Heart right ventricle (tissue), 16 donors: ENCODE data around the gene HCRTR1. TPM values are rescaled to one million over a fixed set of nuclear protein-coding genes. Genes with fewer than 3 reads are reported as not detected.

Experiments
- ATAC-seq, 8 donors: fragments of 200-7000 bp; cut with Tn5 transposase; one replicate each; pipeline ENCODE4 v1.9.1; 2020; ENCODE audit warnings: mild to moderate bottlenecking in 8 of 8, moderate library complexity in 8 of 8, moderate number of reproducible peaks in 1 of 8
- DNase-seq, 2 donors: peaks; one replicate each; pipeline ENCODE4 v3.0.0-alpha.2; 2020
- H3K27ac ChIP-seq, 10 donors: fragments of 200-600 bp; sonication (generic) in 2 of 10; one replicate each; pipeline versions ENCODE4 v1.5.0 to v1.8.0; 2020 to 2022; ENCODE audit warnings: mild to moderate bottlenecking in 3 of 10
- H3K27me3 ChIP-seq, 7 donors: fragments of 200-600 bp; one replicate each; pipeline ENCODE4 v1.8.0; 2021 to 2022; ENCODE audit warnings: mild to moderate bottlenecking in 2 of 7
- H3K36me3 ChIP-seq, 9 donors: fragments of 200-600 bp; sonication (generic) in 1 of 9; one replicate each; pipeline versions ENCODE4 v1.5.0 to v1.8.0; 2020 to 2022; ENCODE audit warnings: mild to moderate bottlenecking in 2 of 9
- H3K4me1 ChIP-seq, 9 donors: fragments of 200-600 bp; sonication (generic) in 1 of 9; one replicate each; pipeline versions ENCODE4 v1.5.0 to v1.8.0; 2020 to 2022; ENCODE audit warnings: mild to moderate bottlenecking in 4 of 9
- H3K4me3 ChIP-seq, 10 donors: fragments of 200-600 bp; sonication (generic) in 2 of 10; one replicate each; pipeline versions ENCODE4 v1.5.0 to v1.8.0; 2020 to 2022; ENCODE audit warnings: mild to moderate bottlenecking in 7 of 10, moderate library complexity in 2 of 10
- H3K9me3 ChIP-seq, 11 donors: fragments of 200-600 bp in 10 of 11; sonication (generic) in 2 of 11; one replicate each; pipeline versions ENCODE4 v1.5.0 to v1.8.0; 2013 to 2022; ENCODE audit warnings: mild to moderate bottlenecking in 2 of 11, control low read depth in 1 of 11, moderate library complexity in 1 of 11
- CTCF ChIP-seq, 9 donors: fragments of 200-600 bp; sonication (generic) in 2 of 9; IDR thresholded peaks; one replicate each; pipeline versions ENCODE4 v1.5.0 to v1.8.0; 2021 to 2022; ENCODE audit warnings: antibody characterized with exemption in 9 of 9, mild to moderate bottlenecking in 5 of 9, moderate library complexity in 1 of 9
- whole genome bisulfite sequencing, 2 donors: extraction: QIAGEN DNeasy Blood & Tissue Kit; methylation state at CpG; one replicate each; pipeline ENCODE4 v1.1.7; 2013; ENCODE audit warnings: inconsistent platforms in 1 of 2; 5-methylcytosine and 5-hydroxymethylcytosine counted together
- intact Hi-C, 10 donors: fragments of 100-400 bp; cut with DNase I; formaldehyde crosslinking; loops; one replicate each; pipeline versions ENCODE4 v1.11.1 to v1.14.2; 2022
- polyA plus RNA-seq, 2 donors: library from polyadenylated mRNA; stranded (reverse); fragments of 200-250 nt; gene quantifications; one replicate each; pipeline ENCODE4 v1.2.3, GENCODE V29; 2013
- total RNA-seq, 10 donors: library from RNA; stranded (reverse); fragmentation: NEBNext Ultra II Directional in 3 of 10; extraction: Animal tissue kit (Norgen Biotek cat#: 25700) in 3 of 10; gene quantifications; one replicate each; pipeline versions ENCODE4 v1.2.1 to v1.2.4, GENCODE V29; 2021 to 2023
- donor health status: Arrhythmogenic right ventricular cardiomyopathy.
- donor health status: ischemic (EF 13 %, LVEDD 7.1; RV severe dilation, severe dysfunction).
- donor health status: healthy with polysubstance abuse.
- donor health status: DM: no; HTN: yes; CAD: no.
- donor health status: DM: no; HTN: no; CAD: no.
- donor health status: ischemic (EF 25% LVEDD 6.9; RV normal size, moderate dysfunction).
- donor health status: ischemic (EF 25% LVEDD 5.7; RV mildly dilated, moderate dysfunction).
- donor health status: healthy.
- donor health status: DM: yes; HTN: yes; CAD: no.
- donor health status: Ischemic cardiomyopathy.
- donor health status: ischemic (EF 35%, LVEDD 5.7; RV mildly dilated, moderate dysfunction).
- donor health status: nonischemic (EF 11% LVEDD 7.7; RV severe dilation, severe dysfunction).
- donor health status: DM: yes; HTN: yes; CAD: no.
- donor health status: PGD.
- donor health status: ischemic (EF 29% LVEDD 5.4; RV normal size, mild dysfunction).
- donor health status: nonischemic (EF 23%, LVEDD 6.1; RV moderate dilation, normal function).

HCRTR1 gene
- total and polyA plus RNA-seq, 12 donors = 0.17 to 1.5 (median 0.37) TPM; not detected in 4

GRCh38 chr1:31668303-31668883, 50.9 kb downstream of the HCRTR1 start:
- WGBS, 2 donors = 75 to 78% methylated on average over 11 of the region's 11 CpGs
- ATAC-seq = no peak
- Histone ChIP-seq H3K27ac (no peak overlapping the region), H3K4me1 (peaks cover 35 to 65% (median 58%) of the 10 kb centered on the region in 9 donors), H3K27me3 (peaks cover 0 to 17% (median 0%) of the 10 kb centered on the region in 7 donors), H3K36me3 (peaks cover 0 to 8% (median 0%) of the 10 kb centered on the region in 9 donors), H3K9me3 (no peaks in the 10 kb centered on the region), H3K4me3 (no peak overlapping the region)
- no peak for TF ChIP-seq CTCF (IDR thresholded peaks at IDR 0.05)
- no peak for DNase-seq
- intact Hi-C loops = loop anchor here in 8 of 10 donors (5.0 to 10.0 kb wide), 9 partner anchors 34 to 316 kb away; partner anchors contain the start of gene COL16A1 (in 1 of the 8)

GRCh38 chr1:31669433-31669785, 51.9 kb downstream of the HCRTR1 start:
- ATAC-seq (peak in 3 of 8 donors; percentile 2 to 3 (median 2)), DNase-seq (no peak)
- WGBS, 2 donors = 29 to 39% methylated on average over 7 of the region's 7 CpGs
- peaks cover 0 to 8% (median 0%) of the 10 kb centered on the region in 9 donors for H3K36me3 ChIP-seq
- H3K4me3 ChIP-seq = peak overlapping the region in 8 of 10 donors; percentile 6 to 53 (median 44)
- peak overlapping the region in 9 of 10 donors; percentile 13 to 87 (median 70) for H3K27ac ChIP-seq
- no peaks in the 10 kb centered on the region for H3K9me3 ChIP-seq
- peaks cover 0 to 17% (median 0%) of the 10 kb centered on the region in 7 donors for H3K27me3 ChIP-seq
- no peak for TF ChIP-seq CTCF (IDR thresholded peaks at IDR 0.05)
- H3K4me1 ChIP-seq = peaks cover 35 to 75% (median 68%) of the 10 kb centered on the region in 9 donors
- intact Hi-C loops = loop anchor here in 8 of 10 donors (5.0 to 10.0 kb wide), 9 partner anchors 33 to 315 kb away; partner anchors contain the start of gene COL16A1 (in 1 of the 8)

GRCh38 chr1:31669786-31670592, 52.5 kb downstream of the HCRTR1 start:
- Histone ChIP-seq H3K9me3 (no peaks in the 10 kb centered on the region), H3K27ac (peak overlapping the region; percentile 13 to 87 (median 66)), H3K36me3 (peaks cover 0 to 7% (median 0%) of the 10 kb centered on the region in 9 donors), H3K4me1 (peaks cover 35 to 81% (median 72%) of the 10 kb centered on the region in 9 donors), H3K4me3 (peak overlapping the region in 9 of 10 donors; percentile 6 to 53 (median 41)), H3K27me3 (peaks cover 0 to 17% (median 0%) of the 10 kb centered on the region in 7 donors)
- ATAC-seq = peak; percentile 31 to 76 (median 68)
- TF ChIP-seq CTCF (IDR thresholded peaks at IDR 0.05) = peak in 5 of 9 donors; percentile 7 to 42 (median 21)
- 3 to 4% methylated on average over 29 to 30 of the region's 30 CpGs for WGBS, 2 donors
- DNase-seq = peak; percentile 83
- intact Hi-C loops = loop anchor here (2.0 to 10.0 kb wide), 10 partner anchors 32 to 315 kb away; partner anchors contain the start of gene COL16A1 (in 1 of the 10)

GRCh38 chr1:31670593-31670964, 53.1 kb downstream of the HCRTR1 start:
- ATAC-seq = peak in 3 of 8 donors; percentile 7 to 8 (median 8)
- intact Hi-C loops = loop anchor here in 5 of 10 donors (2.0 to 5.0 kb wide), 2 partner anchors 42 to 44 kb away; no protein-coding TSS in a partner anchor
- WGBS, 2 donors = 41 to 47% methylated on average over 6 of the region's 6 CpGs
- no peak for DNase-seq
- H3K4me3 ChIP-seq = peak overlapping the region in 9 of 10 donors; percentile 4 to 53 (median 41)
- H3K27ac ChIP-seq = peak overlapping the region in 9 of 10 donors; percentile 13 to 87 (median 70)
- H3K4me1 ChIP-seq = peaks cover 35 to 87% (median 73%) of the 10 kb centered on the region in 9 donors
- TF ChIP-seq CTCF (IDR thresholded peaks at IDR 0.05) = no peak
- no peaks in the 10 kb centered on the region for H3K9me3 ChIP-seq
- H3K36me3 ChIP-seq = peaks cover 0 to 1% (median 0%) of the 10 kb centered on the region in 9 donors
- H3K27me3 ChIP-seq = peaks cover 0 to 17% (median 0%) of the 10 kb centered on the region in 7 donors
